Measurements from ENCODE around the gene HOXD9. TPM values are rescaled to one million over a fixed set of nuclear protein-coding genes. Genes with fewer than 3 reads are reported as not detected.

The HOXD9 gene
- total and polyA plus RNA-seq, 2 of the 8 experiments (the other 6 are each of a cell fraction or from before 2014, with no cell fraction given) = not detected

GRCh38 chr2:176159663-176160250 is 37.2 kb downstream of the HOXD9 start (continued):
- TF ChIP-seq SP1 (IDR thresholded peaks at IDR 0.05; ENCODE audit: low read depth, low read length) = no peak
- no peak for TF ChIP-seq KDM1A (IDR thresholded peaks at IDR 0.05; ENCODE audit: borderline replicate concordance, low read length)
- TF ChIP-seq E2F6 (IDR thresholded peaks at IDR 0.05) = no peak
- no peak for TF ChIP-seq SIX5 (IDR thresholded peaks at IDR 0.05; ENCODE audit: low read depth, low read length)
- no peak for TF ChIP-seq BCL11A (IDR thresholded peaks at IDR 0.05; ENCODE audit: low read depth in 2 of 2, low read length in 2 of 2)
- no peak for TF ChIP-seq SAP30 (IDR thresholded peaks at IDR 0.05; ENCODE audit: insufficient read depth, insufficient replicate concordance, low read length)
- peak; percentile 100 for TF ChIP-seq EZH2 (IDR thresholded peaks at IDR 0.05; ENCODE audit: low read depth, low read length, severe bottlenecking)
- TF ChIP-seq CHD7 (IDR thresholded peaks at IDR 0.05; ENCODE audit: insufficient replicate concordance, low read length) = no peak
- no peak for TF ChIP-seq MAFK (IDR thresholded peaks at IDR 0.05; ENCODE audit: low read depth, low read length)
- TF ChIP-seq CBX8 (IDR thresholded peaks at IDR 0.05; ENCODE audit: borderline replicate concordance, low read depth, low read length) = peak; percentile 72; the same call in 1 of the 2 replicates
